Neural cell (in vitro differentiated cells): ENCODE data around the gene RAC2.

ENCODE experiments used
- CTCF ChIP-seq: fragments of 450-650 bp; IDR thresholded peaks from 2 replicates; pipeline ENCODE4 v1.5.1; 2014; ENCODE audit warnings: antibody characterized with exemption, mild to moderate bottlenecking, moderate library complexity; ENCODE audit not compliant: poor library complexity, severe bottlenecking
- EP300 ChIP-seq: fragments of 450-650 bp; conservative IDR thresholded peaks from 2 replicates; pipeline ENCODE4 v1.6.1; 2014; ENCODE audit warnings: antibody characterized with exemption, mild to moderate bottlenecking, moderate library complexity; ENCODE audit not compliant: poor library complexity, severe bottlenecking
- EZH2 ChIP-seq: fragments of 200-600, 300-800 bp; shearing (Covaris generic), sonication (generic); IDR thresholded peaks from 2 replicates; pipeline ENCODE4 v1.6.1; 2014; ENCODE audit warnings: antibody characterized with exemption, low read length, borderline replicate concordance, mild to moderate bottlenecking; ENCODE audit not compliant: insufficient read depth, poor library complexity, severe bottlenecking
- POLR2AphosphoS5 ChIP-seq: IDR thresholded peaks from 2 replicates; pipeline ENCODE4 v1.6.1; 2012
- RAD21 ChIP-seq: fragments of 450-650 bp; conservative IDR thresholded peaks from 2 replicates; pipeline ENCODE4 v1.6.1; 2014; ENCODE audit warnings: antibody characterized with exemption, mild to moderate bottlenecking, moderate library complexity
- SMC3 ChIP-seq: fragments of 450-650 bp; conservative IDR thresholded peaks from 2 replicates; pipeline ENCODE4 v1.6.1; 2014; ENCODE audit warnings: antibody characterized with exemption, mild to moderate bottlenecking, moderate library complexity; ENCODE audit not compliant: poor library complexity

- peak; percentile 45 for TF ChIP-seq CTCF
- TF ChIP-seq EP300, result no peak
- TF ChIP-seq SMC3, result peak; percentile 15
- no peak for TF ChIP-seq EZH2
- TF ChIP-seq RAD21, result peak; percentile 30
- no peak for TF ChIP-seq POLR2AphosphoS5
Observed at GRCh38 chr22:37253126-37253660, 9.1 kb upstream of the RAC2 start.
